G401 (cell line): Measurements from ENCODE around the gene PRPF6. TPM values are rescaled to one million over a fixed set of nuclear protein-coding genes. Genes with fewer than 3 reads are reported as not detected.

Experiments
- DNase-seq: peaks from one replicate; pipeline ENCODE4 v3.0.0-alpha.2; 2015; ENCODE audit warnings: low spot score
- in situ Hi-C: cut with HindIII; loops from 2 replicates; pipeline ENCODE4 v1.10.0; 2016; ENCODE audit warnings: low sequenced_read_pairs, mixed read lengths
- total RNA-seq: library from RNA; depleted of rRNA; stranded (reverse); fragments of >200 nt; shearing (Covaris generic); gene quantifications from 2 replicates; pipeline ENCODE4 v1.2.3, GENCODE V29; 2014; rRNA removed

The PRPF6 gene
- total RNA-seq, 1 experiment from 2014 or later, result 111 TPM

DNA sequence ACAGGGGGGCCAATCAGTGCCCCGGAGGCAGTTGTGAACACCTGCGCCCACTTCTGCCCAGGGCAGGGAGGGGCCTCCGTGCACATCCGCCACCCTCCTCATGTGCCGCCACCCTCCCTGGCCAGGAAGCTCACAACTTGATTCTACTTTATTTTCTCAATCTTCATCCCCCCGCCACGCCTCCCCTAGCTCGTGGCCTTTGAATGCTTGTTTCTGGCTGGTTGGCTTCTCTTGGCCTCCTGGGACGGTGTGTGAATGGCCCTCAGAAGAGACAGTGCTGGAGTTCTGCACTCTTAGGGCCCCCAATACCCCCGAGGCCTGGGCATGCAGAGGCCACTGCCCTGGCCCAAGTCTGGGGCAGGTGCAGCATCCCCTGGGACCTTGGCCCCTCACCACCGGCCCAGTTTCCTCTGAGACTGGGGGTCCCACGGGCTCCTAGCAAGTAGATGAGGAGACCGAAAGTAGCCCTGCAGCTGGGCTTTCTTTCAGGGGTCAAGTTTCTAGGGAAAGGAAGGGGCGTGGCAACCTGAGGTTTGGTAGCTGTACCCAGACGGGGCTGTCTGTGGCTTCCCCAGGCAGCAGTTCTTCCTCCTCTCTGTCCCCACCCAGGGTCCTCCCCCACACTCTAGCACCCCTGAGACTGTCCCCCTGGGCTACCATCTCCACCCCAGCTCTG, 97.1 kb downstream of the PRPF6 start:
- in situ Hi-C loops, result no loop called here
- DNase-seq, result no peak

GRCh38 chr20:64078934-64079272, 98.0 kb downstream of the PRPF6 start:
- in situ Hi-C loops, result no loop called here
- no peak for DNase-seq

GRCh38 chr20:64079273-64080012, 98.5 kb downstream of the PRPF6 start, which contains the start of gene RGS19:
Gene RGS19, minus strand, starts transcription at chr20:64079518. Its CDS starts 2,632 bp downstream, at chr20:64076886.
- no peak for DNase-seq
- in situ Hi-C loops, result no loop called here

- DNase-seq, result peak; percentile 62
- in situ Hi-C loops, result no loop called here
These were observed 99.3 kb downstream of the PRPF6 start, which contains the start of gene OPRL1 for GRCh38 chr20:64080013-64080812. Gene OPRL1, plus strand, starts transcription at chr20:64080082. Its CDS starts 12,639 bp downstream, at chr20:64092721.

DNA sequence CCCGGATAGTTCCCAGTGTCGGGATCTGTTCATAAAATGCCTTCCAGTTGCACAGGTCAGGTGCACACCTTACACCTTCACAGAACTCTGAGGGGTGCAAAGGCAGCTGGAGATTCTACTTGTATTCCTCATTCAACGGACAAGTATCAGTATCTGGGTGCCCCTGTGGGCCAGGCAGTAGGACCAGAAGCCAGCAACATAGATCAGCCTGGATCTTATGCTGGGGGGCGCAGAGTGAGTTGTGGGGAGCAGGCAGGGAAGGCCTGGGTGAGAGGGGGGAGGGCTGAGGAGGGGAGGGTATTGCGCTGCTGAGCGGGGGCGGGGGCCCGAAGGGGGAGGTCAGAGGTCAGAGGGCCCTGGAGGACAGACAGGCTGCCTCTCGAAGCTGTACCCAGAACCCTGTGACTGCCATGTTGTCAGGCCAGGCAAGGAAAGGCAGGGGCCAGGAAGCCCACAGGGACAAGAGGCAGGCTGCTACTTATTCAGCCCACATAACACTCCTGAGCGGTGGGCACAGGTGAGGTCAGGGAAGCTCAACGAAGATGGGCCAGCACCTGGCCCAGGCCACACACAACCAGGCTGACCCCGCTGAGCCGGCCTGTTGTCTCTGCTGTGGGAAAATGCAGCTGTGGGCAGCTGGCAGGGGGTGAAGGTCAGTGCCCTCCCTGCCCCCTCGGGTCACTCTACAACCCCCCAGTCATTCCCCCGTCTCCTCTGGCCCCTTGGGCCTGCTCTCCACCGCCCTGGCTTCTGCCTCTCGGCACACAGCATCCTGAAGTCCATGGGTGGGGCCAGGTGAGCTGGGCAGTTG, 100.1 kb downstream of the PRPF6 start:
- in situ Hi-C loops, result no loop called here

GRCh38 chr20:64081624-64081964, 100.7 kb downstream of the PRPF6 start:
- in situ Hi-C loops, result no loop called here

More for the DNA sequence above, 100.1 kb downstream of the PRPF6 start:
- DNase-seq, result peak; percentile 38

GRCh38 chr20:64082126-64082731, 101.3 kb downstream of the PRPF6 start:
- in situ Hi-C loops, result no loop called here
- peak; percentile 33 for DNase-seq

More at GRCh38 chr20:64081624-64081964, 100.7 kb downstream of the PRPF6 start:
- DNase-seq, result no peak

Other genes starting within 250 kb of the PRPF6 start
- 12.6 and 15.1 TPM in 2 replicates for gene LIME1, start 244.5 kb upstream of the PRPF6 start, total RNA-seq
- gene SLC2A4RG, start 241.4 kb upstream of the PRPF6 start, total RNA-seq, result 71.8 and 118 TPM in 2 replicates
- gene ZBTB46, start 149.9 kb upstream of the PRPF6 start, total RNA-seq, result 39.7 and 42.5 TPM in 2 replicates
- 0.74 TPM in 1 of 2 replicates, not detected in the other for gene ABHD16B, start 119.6 kb upstream of the PRPF6 start, total RNA-seq
- 129 and 141 TPM in 2 replicates for gene TPD52L2, start 115.9 kb upstream of the PRPF6 start, total RNA-seq
- gene DNAJC5, start 86.0 kb upstream of the PRPF6 start, total RNA-seq, result 38.6 and 43.6 TPM in 2 replicates
- gene UCKL1, start 24.7 kb upstream of the PRPF6 start, total RNA-seq, result 19.9 and 20.1 TPM in 2 replicates
- 5.5 and 5.9 TPM in 2 replicates for gene ZNF512B, start 11.2 kb upstream of the PRPF6 start, total RNA-seq
- gene SAMD10, start 1.5 kb upstream of the PRPF6 start, total RNA-seq, result 1.4 TPM in 1 of 2 replicates, not detected in the other
- 0.81 and 1.8 TPM in 2 replicates for gene C20orf204, start 55.0 kb downstream of the PRPF6 start, total RNA-seq
- 1.2 TPM in 1 of 2 replicates, not detected in the other for gene SOX18, start 68.5 kb downstream of the PRPF6 start, total RNA-seq
- 29.2 and 44.0 TPM in 2 replicates for gene TCEA2, start 82.1 kb downstream of the PRPF6 start, total RNA-seq
- gene RGS19, start 98.4 kb downstream of the PRPF6 start, total RNA-seq, result 32.9 and 33.4 TPM in 2 replicates
- gene OPRL1, start 99.0 kb downstream of the PRPF6 start, total RNA-seq, result 4.2 and 5.0 TPM in 2 replicates
- not detected in 2 replicates for gene LKAAEAR1, start 103.3 kb downstream of the PRPF6 start, total RNA-seq
- gene NPBWR2, start 126.4 kb downstream of the PRPF6 start, total RNA-seq, result not detected in 2 replicates
- gene MYT1, start 183.3 kb downstream of the PRPF6 start, total RNA-seq, result 0.12 and 0.20 TPM in 2 replicates